K562 (cell line): ENCODE measurements around the gene ASRGL1. TPM values are rescaled to one million over a fixed set of nuclear protein-coding genes. Genes with fewer than 3 reads are reported as not detected.

Source experiments
- ATAC-seq: fragments of 200-7000 bp; cut with Tn5 transposase; 3 replicates; pipeline ENCODE4 v1.9.1; 2020; ENCODE audit warnings: moderate library complexity
- BruUV-seq: library from RNA; stranded (reverse); fragments of 400-500 nt; replicated peaks from 2 replicates; lab custom pipeline; 2021; lab: Mats Ljungman, UMichigan
- CTCF ChIA-PET: fragments of 300-600 bp; formaldehyde crosslinking; extraction: SDS; loops from one replicate; lab custom pipeline; 2021; ENCODE audit warnings: low intra/inter-chr PET ratio; lab: Yijun Ruan, JAX
- POLR2A ChIA-PET: fragments of 300-600, 350-650 bp; sonication (Branson Sonifier 250); formaldehyde crosslinking; extraction: SDS; loops from one replicate; lab custom pipeline; 2021; ENCODE audit warnings: antibody characterized with exemption, inconsistent platforms; lab: Yijun Ruan, JAX
- DNase-seq, 4 experiments: peaks; one replicate each; pipeline versions ENCODE4 v3.0.0 to v3.0.0-alpha.2; 2011 to 2018; ENCODE audit warnings: low spot score in 3 of 4, mixed read lengths in 3 of 4; ENCODE audit errors: extremely low read depth in 1 of 4
- FAIRE-seq: peaks from 2 replicates; lab custom pipeline; 2011; peaks lifted over from hg19 to GRCh38; lab: Jason Lieb, UNC
- H2AFZ ChIP-seq: 2 replicates; pipeline ENCODE4 v1.6.0; 2011; ENCODE audit warnings: low read depth, low read length, control low read depth, inconsistent platforms
- H3K27ac ChIP-seq: fragments of 200-600 bp; 3 replicates; pipeline ENCODE4 v1.8.0; 2011; ENCODE audit warnings: low read depth, mild to moderate bottlenecking, control low read depth, inconsistent platforms, low read length, moderate library complexity, mixed read lengths; ENCODE audit errors: extremely low read depth
- H3K27me3 ChIP-seq, 2 experiments: fragments of 300-600 bp in 1 of 2; 2 replicates in 1 of 2; 3 replicates in 1 of 2; pipeline versions ENCODE4 v1.6.0 to v1.8.0; 2011; ENCODE audit warnings: inconsistent platforms in 2 of 2, low read length in 2 of 2, mild to moderate bottlenecking in 1 of 2, mixed read lengths in 1 of 2, moderate library complexity in 1 of 2; ENCODE audit not compliant: control insufficient read depth in 2 of 2, insufficient read depth in 2 of 2
- H3K36me3 ChIP-seq: fragments of 300-600 bp; 3 replicates; pipeline ENCODE4 v1.8.0; 2011; ENCODE audit warnings: mild to moderate bottlenecking, low read length, inconsistent platforms; ENCODE audit not compliant: control insufficient read depth, insufficient read depth
- H3K4me1 ChIP-seq, 2 experiments: fragments of 200-600 bp in 1 of 2; replicated peaks in 1 of 2; 2 replicates in 1 of 2; 3 replicates in 1 of 2; pipeline versions ENCODE4 v1.5.1 to v1.8.0; 2011; ENCODE audit warnings: inconsistent platforms in 2 of 2, low read length in 2 of 2, mild to moderate bottlenecking in 1 of 2, mixed read lengths in 1 of 2, moderate library complexity in 1 of 2; ENCODE audit not compliant: control insufficient read depth in 2 of 2, insufficient read depth in 2 of 2
- H3K4me2 ChIP-seq: 2 replicates; pipeline ENCODE4 v1.6.1; 2011; ENCODE audit warnings: low read length, control low read depth, inconsistent platforms, mixed read lengths; ENCODE audit not compliant: insufficient read depth
- H3K4me3 ChIP-seq: fragments of 200-600 bp; sonication (generic), shearing (Covaris generic); 2 replicates; pipeline ENCODE4 v1.5.1; 2016; ENCODE audit warnings: control low read depth, inconsistent platforms
- H3K79me2 ChIP-seq: fragments of 200-600 bp; 3 replicates; pipeline ENCODE4 v1.8.0; 2011; ENCODE audit warnings: low read length, inconsistent platforms; ENCODE audit not compliant: control insufficient read depth, insufficient read depth
- H3K9ac ChIP-seq, 2 experiments: 2 replicates each; pipeline versions ENCODE4 v1.6.0 to v1.6.1; 2011; ENCODE audit warnings: low read depth in 2 of 2, low read length in 2 of 2, control low read depth in 1 of 2, inconsistent platforms in 1 of 2, mild to moderate bottlenecking in 1 of 2, mixed read lengths in 1 of 2; ENCODE audit not compliant: insufficient read depth in 1 of 2
- H3K9me1 ChIP-seq: one replicate; pipeline ENCODE4 v1.6.0; 2011; ENCODE audit warnings: inconsistent platforms, mild to moderate bottlenecking, low read length, moderate library complexity; ENCODE audit not compliant: control insufficient read depth, insufficient read depth
- H3K9me3 ChIP-seq: replicated peaks from 2 replicates; pipeline ENCODE4 v1.5.1; 2011; ENCODE audit warnings: low read depth, low read length, inconsistent platforms; ENCODE audit not compliant: control insufficient read depth, insufficient read depth
- H4K20me1 ChIP-seq: replicated peaks from 2 replicates; pipeline ENCODE4 v1.6.1; 2011; ENCODE audit warnings: low read length, inconsistent platforms, mixed read lengths; ENCODE audit not compliant: control insufficient read depth, insufficient read depth
- HNRNPH1 ChIP-seq: fragments of 200-400 bp; formaldehyde crosslinking; optimal IDR thresholded peaks from 2 replicates; pipeline ENCODE3; 2017; ENCODE audit warnings: low read depth, mild to moderate bottlenecking, low read length, moderate library complexity
- PKNOX1 ChIP-seq: fragments of 450-650 bp; IDR thresholded peaks from 2 replicates; pipeline ENCODE4 v1.6.1; 2016
- PRDM10 ChIP-seq: fragments of 450-650 bp; IDR thresholded peaks from 2 replicates; pipeline ENCODE4 v1.6.1; 2018; ENCODE audit not compliant: partially characterized antibody
- TSHZ1 ChIP-seq: fragments of 250-450 bp; sonication (Bioruptor Pico); IDR thresholded peaks from 2 replicates; pipeline ENCODE4 v1.4.0; 2020; ENCODE audit warnings: mild to moderate bottlenecking, moderate library complexity
- ZNF449 ChIP-seq: fragments of 250-450 bp; sonication (Bioruptor Pico); IDR thresholded peaks from 2 replicates; pipeline ENCODE4 v1.8.0; 2022; ENCODE audit warnings: moderate library complexity, mild to moderate bottlenecking, inconsistent platforms
- WGBS: fragments of 100-300 bp; shearing (Covaris generic); methylation state at CpG from one replicate; pipeline ENCODE4 v1.1.6; 2016; ENCODE audit warnings: low coverage, mixed read lengths; ENCODE audit not compliant: insufficient coverage; ENCODE audit errors: missing lambda C conversion rate; 5-methylcytosine and 5-hydroxymethylcytosine counted together
- in situ Hi-C: fragments of 300-500 bp; cut with MboI; formaldehyde crosslinking; loops from 4 replicates; pipeline ENCODE4 v1.15.0; 2018; ENCODE audit warnings: inconsistent platforms, mixed read lengths
- intact Hi-C: fragments of 100-400 bp; cut with micrococcal nuclease; formaldehyde crosslinking; loops from 2 replicates; pipeline ENCODE4 v1.14.2; 2022
- polyA plus RNA-seq, 8 experiments: library from polyadenylated mRNA; depleted of rRNA in 4 of 8; stranded (reverse) in 5 of 8; unstranded in 3 of 8; fragments of >200 nt; fragmentation: Nextera tagmentation in 2 of 8; fragmentation: Illumina TruSeq in 1 of 8; extraction: Ambion mirVana in 2 of 8; extraction: Trizol in 1 of 8; gene quantifications; 2 replicates each; pipeline versions ENCODE4 v1.2.1 to v1.2.3, GENCODE V29; 2011 to 2014; ENCODE audit warnings: inconsistent platforms in 1 of 8, missing spikeins in 1 of 8
- total RNA-seq, 7 experiments: library from RNA; depleted of rRNA in 6 of 7; stranded (reverse); fragments of >200 nt in 6 of 7; fragmentation: Illumina TruSeq in 2 of 7; extraction: Trizol in 2 of 7; gene quantifications; 2 replicates each; pipeline versions ENCODE4 v1.2.1 to v1.2.3, GENCODE V29; 2011 to 2021; ENCODE audit warnings: low replicate concordance in 1 of 7

ASRGL1 gene
- total and polyA plus RNA-seq, 9 of the 15 experiments (the other 6 are each of a cell fraction or from before 2014, with no cell fraction given) = 3.1 to 23.0 (median 11.2) TPM

- TF ChIP-seq TSHZ1 (CRISPR knock-in tag) = 0 out of 2 replicates have a peak, but pooled peaks have one; percentile 28
Measured at GRCh38 chr11:62336949-62337302, 322 bp upstream of the ASRGL1 start (continued).

- peak; percentile 47 for TF ChIP-seq PRDM10
- peak; percentile 73 for TF ChIP-seq PKNOX1
- no peak for TF ChIP-seq HNRNPH1
- no peak for TF ChIP-seq ZNF449 (CRISPR knock-in tag)
- ATAC-seq = no peak
- peak overlapping the region; percentile 54 for H3K4me3 ChIP-seq
- H3K79me2 ChIP-seq = 0 out of 3 replicates have a peak, but pooled peaks cover 2% of the 10 kb centered on the region
- peak overlapping the region; percentile 84 for H2AFZ ChIP-seq
- H3K4me2 ChIP-seq = peak overlapping the region; percentile 87
- 15% methylated on average over 1 of the region's 1 CpG for WGBS
- no peaks in the 10 kb centered on the region for H3K9me3 ChIP-seq
- no peak for FAIRE-seq
- no peaks in the 10 kb centered on the region for H4K20me1 ChIP-seq
- CTCF ChIA-PET = no interaction called here
- BruUV-seq = no TSS peak
- peak overlapping the region; percentile 60 to 97; a peak in 3 of 4 replicates for H3K9ac ChIP-seq
- DNase-seq = no peak
- H3K36me3 ChIP-seq = peaks cover 3% of the 10 kb centered on the region; the same call in 1 of the 3 replicates
- peaks cover 4 to 5% of the 10 kb centered on the region in 2 experiments; a peak in 3 of 5 replicates for H3K27me3 ChIP-seq
- no peak overlapping the region for H3K27ac ChIP-seq
- in situ Hi-C loops = loop anchor here (5.0 kb wide), 1 partner anchor 34 kb away; no protein-coding TSS in a partner anchor
- H3K4me1 ChIP-seq = peaks cover 4 to 19% of the 10 kb centered on the region in 2 experiments; a peak in 4 of 5 replicates
- intact Hi-C loops = no loop called here
- no peaks in the 10 kb centered on the region for H3K9me1 ChIP-seq
- POLR2A ChIA-PET = interaction anchor here (1.0 to 1.3 kb wide), 2 partner anchors 34 to 204 kb away, joined by 3 to 4 read pairs; no protein-coding TSS in a partner anchor
Measured at GRCh38 chr11:62338218-62338617, 970 bp downstream of the ASRGL1 start.
